Suprapubic skin (tissue), 4 donors: ENCODE measurements around the gene PRCD. TPM values are rescaled to one million over a fixed set of nuclear protein-coding genes. Genes with fewer than 3 reads are reported as not detected.
A peak's percentile ranks its signal among the peaks of the same experiment; 100 is the strongest.
"Not testable (repeated sequence)": the region's sequence is repeated elsewhere in the genome, so short reads cannot be mapped to it uniquely, and the experiment has no call there.

ENCODE experiments used
- DNase-seq, 2 donors: peaks; one replicate each; pipeline ENCODE4 v3.0.0-alpha.2; 2019; ENCODE audit warnings: low spot score in 2 of 2
- H3K27ac ChIP-seq: fragments of 200-600 bp; sonication (generic); one replicate; pipeline ENCODE4 v1.5.1; 2019
- H3K27me3 ChIP-seq: fragments of 200-600 bp; sonication (generic); one replicate; pipeline ENCODE4 v1.5.1; 2019
- H3K36me3 ChIP-seq: fragments of 200-600 bp; sonication (generic); one replicate; pipeline ENCODE4 v1.5.1; 2019
- H3K4me1 ChIP-seq: fragments of 200-600 bp; sonication (generic); one replicate; pipeline ENCODE4 v1.5.1; 2019
- H3K4me3 ChIP-seq: fragments of 200-600 bp; sonication (generic); one replicate; pipeline ENCODE4 v1.5.1; 2019; ENCODE audit warnings: mild to moderate bottlenecking
- H3K9me3 ChIP-seq: fragments of 200-600 bp; sonication (generic); one replicate; pipeline ENCODE4 v1.5.1; 2019
- CTCF ChIP-seq, 2 donors: fragments of 200-600 bp in 1 of 2; fragments of 450-650 bp in 1 of 2; sonication (generic) in 1 of 2; IDR thresholded peaks; one replicate each; pipeline ENCODE4 v1.5.1; 2016 to 2019; ENCODE audit warnings: antibody characterized with exemption in 2 of 2, mild to moderate bottlenecking in 1 of 2, moderate library complexity in 1 of 2
- EP300 ChIP-seq: sonication (generic); formaldehyde crosslinking; IDR thresholded peaks from one replicate; pipeline ENCODE4 v1.6.1; 2017; ENCODE audit warnings: antibody characterized with exemption
- POLR2A ChIP-seq, 2 donors: fragments of 450-650 bp; IDR thresholded peaks; one replicate each; pipeline ENCODE4 v1.6.1; 2017; ENCODE audit warnings: antibody characterized with exemption in 2 of 2, mild to moderate bottlenecking in 2 of 2, moderate library complexity in 2 of 2
- POLR2AphosphoS5 ChIP-seq, 3 donors: sonication (generic); formaldehyde crosslinking; IDR thresholded peaks; one replicate each; pipeline ENCODE4 v1.6.1; 2017; ENCODE audit warnings: antibody characterized with exemption in 3 of 3
- WGBS: methylation state at CpG from one replicate; pipeline ENCODE4 v1.1.5; 2018; 5-methylcytosine and 5-hydroxymethylcytosine counted together
- total RNA-seq, 4 donors: library from RNA; depleted of rRNA; stranded (reverse); fragments of >200 nt; gene quantifications; one replicate each; pipeline ENCODE4 v1.1.0, GENCODE V29; 2016

The PRCD gene
- total RNA-seq, 4 donors from 2014 or later: 1.3 to 2.8 (median 2.2) TPM; not detected in 1

- Histone ChIP-seq H3K4me1 (peaks cover 63% of the 10 kb centered on the region), H3K4me3 (peak overlapping the region; percentile 11), H3K36me3 (peaks cover 20% of the 10 kb centered on the region), H3K27ac (peak overlapping the region; percentile 5), H3K9me3 (no peaks in the 10 kb centered on the region), H3K27me3 (no peaks in the 10 kb centered on the region)
- TF ChIP-seq POLR2A (IDR thresholded peaks at IDR 0.05): no peak
- TF ChIP-seq POLR2AphosphoS5 (IDR thresholded peaks at IDR 0.05): no peak
- no peak for TF ChIP-seq CTCF (IDR thresholded peaks at IDR 0.05)
- TF ChIP-seq EP300: no peak
- WGBS: 75% methylated on average over 10 of the region's 10 CpGs
- DNase-seq: no peak
Measured at GRCh38 chr17:76560036-76560876, 20.4 kb downstream of the PRCD start.

GRCh38 chr17:76560877-76561221 lies 21.0 kb downstream of the PRCD start:
- Histone ChIP-seq H3K9me3 (no peaks in the 10 kb centered on the region), H3K27ac (peak overlapping the region; percentile 5), H3K36me3 (peaks cover 26% of the 10 kb centered on the region), H3K4me3 (peak overlapping the region; percentile 11), H3K27me3 (no peaks in the 10 kb centered on the region), H3K4me1 (peaks cover 58% of the 10 kb centered on the region)
- WGBS: 39% methylated on average over 6 of the region's 6 CpGs
- TF ChIP-seq CTCF (IDR thresholded peaks at IDR 0.05): no peak
- TF ChIP-seq POLR2AphosphoS5 (IDR thresholded peaks at IDR 0.05): no peak
- no peak for TF ChIP-seq POLR2A (IDR thresholded peaks at IDR 0.05)
- no peak for TF ChIP-seq EP300
- DNase-seq: no peak

GRCh38 chr17:76561332-76561731 lies 21.5 kb downstream of the PRCD start:
- Histone ChIP-seq H3K9me3 (no peaks in the 10 kb centered on the region), H3K36me3 (peaks cover 31% of the 10 kb centered on the region), H3K4me3 (peak overlapping the region; percentile 11), H3K27ac (peak overlapping the region; percentile 5), H3K27me3 (no peaks in the 10 kb centered on the region), H3K4me1 (peaks cover 55% of the 10 kb centered on the region)
- WGBS: 44% methylated on average over 7 of the region's 7 CpGs
- TF ChIP-seq CTCF (IDR thresholded peaks at IDR 0.05) (no peak), EP300 (no peak), POLR2AphosphoS5 (IDR thresholded peaks at IDR 0.05) (no peak), POLR2A (IDR thresholded peaks at IDR 0.05) (no peak)
- no peak for DNase-seq

- Histone ChIP-seq H3K9me3 (no peaks in the 10 kb centered on the region), H3K36me3 (peaks cover 34% of the 10 kb centered on the region), H3K4me1 (peaks cover 54% of the 10 kb centered on the region), H3K27ac (no peak overlapping the region), H3K27me3 (no peaks in the 10 kb centered on the region), H3K4me3 (no peak overlapping the region)
- no peak for DNase-seq
- WGBS: 36% methylated on average over 5 of the region's 5 CpGs
- TF ChIP-seq CTCF (IDR thresholded peaks at IDR 0.05): no peak
- TF ChIP-seq POLR2A (IDR thresholded peaks at IDR 0.05): no peak
- no peak for TF ChIP-seq POLR2AphosphoS5 (IDR thresholded peaks at IDR 0.05)
- no peak for TF ChIP-seq EP300
Measured at GRCh38 chr17:76561799-76562268, 22.0 kb downstream of the PRCD start.

- no peaks in the 10 kb centered on the region for H3K27me3 ChIP-seq
- no peak overlapping the region for H3K4me3 ChIP-seq
- H3K9me3 ChIP-seq: no peaks in the 10 kb centered on the region
- no peak for TF ChIP-seq EP300
- TF ChIP-seq CTCF (IDR thresholded peaks at IDR 0.05): no peak
- peaks cover 40% of the 10 kb centered on the region for H3K36me3 ChIP-seq
- peaks cover 60% of the 10 kb centered on the region for H3K4me1 ChIP-seq
- 22% methylated on average over 6 of the region's 6 CpGs for WGBS
- H3K27ac ChIP-seq: no peak overlapping the region
- DNase-seq: no peak
Measured at GRCh38 chr17:76562734-76563148, 22.9 kb downstream of the PRCD start.

- not testable (repeated sequence) for DNase-seq, H3K27ac ChIP-seq, H3K9me3 ChIP-seq, H3K4me3 ChIP-seq, H3K27me3 ChIP-seq
- Histone ChIP-seq H3K36me3 (peaks cover 40% of the 10 kb centered on the region), H3K4me1 (peaks cover 65% of the 10 kb centered on the region)
- WGBS: 58% methylated on average over 2 of the region's 2 CpGs
Measured at GRCh38 chr17:76563359-76563758, 23.5 kb downstream of the PRCD start.

- not testable (repeated sequence) for H3K27ac ChIP-seq, DNase-seq, H3K4me3 ChIP-seq, H3K9me3 ChIP-seq, H3K27me3 ChIP-seq
- H3K36me3 ChIP-seq: peaks cover 40% of the 10 kb centered on the region
- WGBS: 56% methylated on average over 7 of the region's 8 CpGs
- H3K4me1 ChIP-seq: peaks cover 59% of the 10 kb centered on the region
Measured at GRCh38 chr17:76564991-76565727, 25.3 kb downstream of the PRCD start.
